Loucy (cell line): ENCODE data around the gene UQCRC1.

ENCODE experiments used
- H2AFZ ChIP-seq: fragments of 200-600 bp; sonication (generic); 2 replicates; pipeline ENCODE4 v1.6.0; 2016; ENCODE audit warnings: antibody characterized with exemption, mild to moderate bottlenecking, low read length, moderate library complexity
- H3F3A ChIP-seq: fragments of 200-600 bp; 2 replicates; pipeline ENCODE4 v1.6.0; 2016; ENCODE audit warnings: antibody characterized with exemption, low read depth, mild to moderate bottlenecking
- H3K27me3 ChIP-seq: fragments of 200-600 bp; sonication (generic); 2 replicates; pipeline ENCODE4 v1.6.1; 2014; ENCODE audit warnings: low read length, mild to moderate bottlenecking; ENCODE audit not compliant: insufficient read depth, poor library complexity, severe bottlenecking
- H3K36me3 ChIP-seq: fragments of 200-600 bp; sonication (generic); 2 replicates; pipeline ENCODE4 v1.6.1; 2016; ENCODE audit warnings: low read length; ENCODE audit not compliant: insufficient read depth
- H3K4me1 ChIP-seq: fragments of 200-600 bp; sonication (generic); 2 replicates; pipeline ENCODE4 v1.5.1; 2014; ENCODE audit warnings: low read length, mild to moderate bottlenecking; ENCODE audit not compliant: insufficient read depth, poor library complexity, severe bottlenecking
- H3K4me2 ChIP-seq: fragments of 200-600 bp; sonication (generic); 2 replicates; pipeline ENCODE4 v1.6.0; 2014; ENCODE audit warnings: antibody characterized with exemption, low read length, low read depth, mild to moderate bottlenecking; ENCODE audit not compliant: poor library complexity, severe bottlenecking
- H3K4me3 ChIP-seq: fragments of 200-600 bp; sonication (generic); 2 replicates; pipeline ENCODE4 v1.5.1; 2014; ENCODE audit warnings: low read length, mild to moderate bottlenecking, mixed read lengths; ENCODE audit not compliant: poor library complexity, severe bottlenecking
- H3K79me2 ChIP-seq: fragments of 200-600 bp; sonication (generic); 2 replicates; pipeline ENCODE4 v1.6.1; 2014; ENCODE audit warnings: low read length; ENCODE audit not compliant: insufficient read depth
- H3K9ac ChIP-seq: fragments of 200-600 bp; sonication (generic); 2 replicates; pipeline ENCODE4 v1.6.0; 2014; ENCODE audit warnings: mild to moderate bottlenecking, low read depth, low read length, moderate library complexity; ENCODE audit not compliant: poor library complexity, severe bottlenecking
- H3K9me2 ChIP-seq: fragments of 200-600 bp; sonication (generic); replicated peaks from 2 replicates; pipeline ENCODE4 v1.6.1; 2016; ENCODE audit warnings: low read depth, low read length, mixed read lengths
- H3K9me3 ChIP-seq: fragments of 200-600 bp; sonication (generic); 2 replicates; pipeline ENCODE4 v1.6.1; 2014; ENCODE audit warnings: mild to moderate bottlenecking, antibody characterized with exemption, low read length, low read depth; ENCODE audit not compliant: insufficient read depth
- H4K20me1 ChIP-seq: fragments of 200-600 bp; sonication (generic); 2 replicates; pipeline ENCODE4 v1.6.0; 2014; ENCODE audit warnings: antibody characterized with exemption, low read length, mild to moderate bottlenecking; ENCODE audit not compliant: insufficient read depth, poor library complexity, severe bottlenecking
- CTCF ChIP-seq: fragments of 200-600 bp; sonication (generic); conservative IDR thresholded peaks from 2 replicates; pipeline ENCODE4 v1.5.1; 2014; ENCODE audit warnings: mild to moderate bottlenecking, antibody characterized with exemption, low read length
- EZH2phosphoT487 ChIP-seq: fragments of 200-600 bp; IDR thresholded peaks from 2 replicates; pipeline ENCODE4 v1.6.1; 2018; ENCODE audit warnings: antibody characterized with exemption, mild to moderate bottlenecking, moderate library complexity, borderline replicate concordance

The UQCRC1 gene

DNA sequence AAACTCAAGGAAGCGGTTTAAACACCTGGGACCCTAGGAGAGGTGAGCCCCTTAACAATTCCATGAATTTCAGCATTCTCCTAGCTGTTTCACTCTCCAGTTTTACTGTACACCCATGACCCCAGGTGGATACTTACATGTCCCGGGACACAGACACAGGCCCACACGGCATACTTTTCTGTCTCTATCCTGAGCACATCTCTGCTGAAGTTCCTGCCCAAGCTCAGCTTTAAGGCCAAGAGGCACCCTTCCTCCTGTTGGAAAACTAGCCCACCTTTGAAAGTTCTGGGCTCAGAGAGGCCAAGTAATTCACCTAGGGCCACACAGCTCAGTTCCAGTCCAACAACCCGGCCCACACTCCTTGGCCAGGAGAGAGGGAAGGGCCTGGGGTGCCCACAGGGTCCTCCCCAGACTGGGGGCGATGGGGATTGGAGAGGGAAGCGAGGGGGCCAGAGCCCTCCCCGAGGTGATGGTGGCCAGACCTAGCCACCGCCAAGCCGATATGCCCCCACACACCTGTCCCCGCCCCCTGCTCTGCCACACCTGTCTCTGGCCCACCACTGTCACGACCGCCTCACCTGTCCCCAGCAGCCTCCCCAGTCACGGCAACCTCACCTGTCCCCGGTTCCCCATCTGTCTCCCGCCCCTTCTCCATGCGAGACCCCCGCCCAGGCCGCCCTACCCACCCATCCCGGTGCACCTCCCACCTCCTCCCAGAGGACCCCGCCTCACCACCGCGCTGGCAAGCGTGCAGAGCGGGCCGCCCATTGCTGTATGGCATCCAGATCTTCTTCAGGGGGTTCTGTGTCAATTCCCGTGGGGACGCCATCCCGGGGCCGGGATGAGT lies 53.3 kb downstream of the UQCRC1 start:
- Histone ChIP-seq H3K79me2 (peaks cover 54% of the 10 kb centered on the region), H3K4me1 (peaks cover 68% of the 10 kb centered on the region), H3K27me3 (no peaks in the 10 kb centered on the region), H3F3A (no peaks in the 10 kb centered on the region), H4K20me1 (peaks cover 32% of the 10 kb centered on the region), H3K9ac (peak overlapping the region; percentile 71), H3K4me2 (peak overlapping the region; percentile 89), H3K4me3 (peak overlapping the region; percentile 83), H3K36me3 (no peaks in the 10 kb centered on the region; the same call in 1 of the 2 replicates), H3K9me3 (no peaks in the 10 kb centered on the region), H2AFZ (peak overlapping the region; percentile 84), H3K9me2 (no peaks in the 10 kb centered on the region)
- TF ChIP-seq CTCF: no peak
- no peak for TF ChIP-seq EZH2phosphoT487

DNA sequence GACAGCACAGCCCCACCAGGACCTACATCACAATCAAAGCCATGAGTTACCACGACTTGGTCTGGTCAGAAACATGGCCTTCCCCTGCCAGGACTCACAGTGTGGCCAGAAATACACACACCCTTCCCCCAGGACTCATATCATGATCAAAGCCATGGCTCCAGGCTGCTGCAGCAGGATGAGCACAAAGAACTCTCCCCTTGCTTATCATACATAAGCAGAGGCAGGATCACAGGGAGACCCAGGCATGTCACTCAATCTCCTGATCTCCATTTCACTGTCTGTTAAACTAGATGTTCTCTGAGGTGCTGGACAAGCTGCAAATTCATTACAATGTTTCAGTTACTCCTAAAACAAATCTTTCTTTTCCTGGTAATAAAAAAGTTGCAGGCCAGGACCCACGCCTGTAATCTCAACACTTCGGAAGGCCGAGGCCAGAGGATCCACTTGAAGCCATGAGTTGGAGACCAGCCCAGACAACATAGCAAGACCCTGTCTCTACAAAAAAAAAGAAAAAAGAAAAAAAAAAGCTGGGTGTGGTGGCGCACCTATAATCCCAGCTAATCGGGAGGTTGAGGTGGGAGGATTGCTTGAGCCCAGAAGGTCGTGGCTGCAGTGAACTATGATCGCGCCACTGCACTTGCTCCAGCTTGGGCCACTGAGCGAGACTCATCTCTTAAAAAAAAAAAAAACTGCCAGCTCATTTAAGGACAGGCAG lies 54.1 kb downstream of the UQCRC1 start:
- peak overlapping the region; percentile 83 for H3K4me3 ChIP-seq

More for the DNA sequence above, 54.1 kb downstream of the UQCRC1 start:
- H3K4me2 ChIP-seq: peak overlapping the region; percentile 89
- no peaks in the 10 kb centered on the region for H3F3A ChIP-seq
- H3K27me3 ChIP-seq: no peaks in the 10 kb centered on the region
- peaks cover 61% of the 10 kb centered on the region for H3K4me1 ChIP-seq
- no peaks in the 10 kb centered on the region for H3K9me2 ChIP-seq
- H4K20me1 ChIP-seq: peaks cover 32% of the 10 kb centered on the region
- no peak overlapping the region for H2AFZ ChIP-seq
- no peaks in the 10 kb centered on the region for H3K9me3 ChIP-seq
- TF ChIP-seq EZH2phosphoT487: no peak
- TF ChIP-seq CTCF: no peak
- peak overlapping the region; percentile 71 for H3K9ac ChIP-seq
- peaks cover 62% of the 10 kb centered on the region for H3K79me2 ChIP-seq
- no peaks in the 10 kb centered on the region; the same call in 1 of the 2 replicates for H3K36me3 ChIP-seq
